ENCODE measurements around the gene ST3GAL3. TPM values are rescaled to one million over a fixed set of nuclear protein-coding genes. Genes with fewer than 3 reads are reported as not detected.

Gene ST3GAL3
- total and polyA plus RNA-seq, 2 donors (not counting 3 experiments of a cell fraction or from before 2014, with no cell fraction given): 14.3 to 35.8 TPM

DNA sequence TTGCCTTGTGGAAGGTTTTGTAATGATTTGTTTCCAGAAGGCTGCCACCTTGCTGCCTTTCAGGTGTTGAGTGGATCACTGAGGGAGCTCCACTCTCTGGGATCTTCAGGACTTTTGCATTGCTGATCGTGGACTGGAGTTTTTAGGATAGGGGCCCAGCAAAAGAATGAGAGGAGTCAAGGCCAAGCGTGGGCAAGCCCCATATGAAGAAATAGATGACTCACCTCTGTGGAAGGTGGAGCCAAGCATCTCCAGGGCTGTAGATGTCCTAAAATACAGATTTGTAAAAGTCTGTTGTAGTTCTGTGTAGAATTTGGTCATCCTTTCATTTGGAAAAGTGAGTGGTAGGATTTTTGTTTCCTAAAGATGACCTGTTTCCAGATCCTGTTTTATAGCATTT, 67.0 kb downstream of the ST3GAL3 start:
- Histone ChIP-seq H3K27ac (ENCODE audit: insufficient read depth, low read depth, low read length) (no peak overlapping the region), H2AFZ (ENCODE audit: low read depth, low read length) (no peak overlapping the region), H3K79me2 (ENCODE audit: control insufficient read depth, insufficient read depth, low read length) (no peaks in the 10 kb centered on the region), H3K27me3 (ENCODE audit: control insufficient read depth in 2 of 2, insufficient read depth in 2 of 2, low read length in 2 of 2) (no peaks in the 10 kb centered on the region), H3K4me1 (ENCODE audit: control insufficient read depth, extremely low read depth, insufficient read depth, low read length) (no peaks in the 10 kb centered on the region), H3K9me1 (replicated peaks; ENCODE audit: control insufficient read depth, extremely low read depth, insufficient read depth, low read length) (no peaks in the 10 kb centered on the region), H3K4me2 (ENCODE audit: insufficient read depth, low read length) (no peak overlapping the region), H3K9ac (replicated peaks; ENCODE audit: extremely low read depth, insufficient read depth, low read length) (no peak overlapping the region), H3K4me3 (replicated peaks in 1 of 3; ENCODE audit: insufficient read depth in 1 of 3, low read depth in 1 of 3, low read length in 3 of 3) (no peak overlapping the region), H4K20me1 (replicated peaks; ENCODE audit: control insufficient read depth, extremely low read depth, insufficient read depth, low read length) (no peaks in the 10 kb centered on the region), H3K36me3 (ENCODE audit: control insufficient read depth in 2 of 2, extremely low read depth in 1 of 2, insufficient read depth in 2 of 2, low read length in 2 of 2) (no peaks in the 10 kb centered on the region), H3K9me3 (replicated peaks; ENCODE audit: control insufficient read depth, insufficient read depth, low read length) (no peaks in the 10 kb centered on the region)
- TF ChIP-seq POLR2AphosphoS5 (IDR thresholded peaks at IDR 0.05; ENCODE audit: insufficient read depth, low read depth, low read length) (no peak), JUN (IDR thresholded peaks at IDR 0.05; ENCODE audit: borderline replicate concordance, insufficient read depth, insufficient read length, low read depth) (peak; percentile 14), MYC (IDR thresholded peaks at IDR 0.05; ENCODE audit: low read depth, low read length) (no peak), FOS (IDR thresholded peaks at IDR 0.05; ENCODE audit: borderline replicate concordance, insufficient read depth, low read length) (peak; percentile 6)
- TF ChIP-seq, protein P1, sequence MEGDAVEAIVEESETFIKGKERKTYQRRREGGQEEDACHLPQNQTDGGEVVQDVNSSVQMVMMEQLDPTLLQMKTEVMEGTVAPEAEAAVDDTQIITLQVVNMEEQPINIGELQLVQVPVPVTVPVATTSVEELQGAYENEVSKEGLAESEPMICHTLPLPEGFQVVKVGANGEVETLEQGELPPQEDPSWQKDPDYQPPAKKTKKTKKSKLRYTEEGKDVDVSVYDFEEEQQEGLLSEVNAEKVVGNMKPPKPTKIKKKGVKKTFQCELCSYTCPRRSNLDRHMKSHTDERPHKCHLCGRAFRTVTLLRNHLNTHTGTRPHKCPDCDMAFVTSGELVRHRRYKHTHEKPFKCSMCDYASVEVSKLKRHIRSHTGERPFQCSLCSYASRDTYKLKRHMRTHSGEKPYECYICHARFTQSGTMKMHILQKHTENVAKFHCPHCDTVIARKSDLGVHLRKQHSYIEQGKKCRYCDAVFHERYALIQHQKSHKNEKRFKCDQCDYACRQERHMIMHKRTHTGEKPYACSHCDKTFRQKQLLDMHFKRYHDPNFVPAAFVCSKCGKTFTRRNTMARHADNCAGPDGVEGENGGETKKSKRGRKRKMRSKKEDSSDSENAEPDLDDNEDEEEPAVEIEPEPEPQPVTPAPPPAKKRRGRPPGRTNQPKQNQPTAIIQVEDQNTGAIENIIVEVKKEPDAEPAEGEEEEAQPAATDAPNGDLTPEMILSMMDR (IDR thresholded peaks at IDR 0.05; ENCODE audit: extremely low read depth in 1 of 2, insufficient read depth in 1 of 2, low read depth in 1 of 2, low read length in 2 of 2): no peak
- BruUV-seq (replicated peaks): no TSS peak
- ChIA-PET POLR2A (no interaction called here), CTCF (interaction anchor here (1.1 to 3.6 kb wide), 4 partner anchors 9 to 161 kb away, joined by 3 to 24 read pairs (median 4); no protein-coding TSS in a partner anchor)
- DNase-seq (ENCODE audit: low read depth, low spot score) (no peak), FAIRE-seq (no peak)
- intact Hi-C loops (cut with micrococcal nuclease) (no loop called here), dilution Hi-C loops (cut with MboI; ENCODE audit: extremely low pct_ligation_motif_present, low sequenced_read_pairs) (loop anchor here (25.0 kb wide), 1 partner anchor 163 kb away; the partner anchor contains the start of genes ARTN and IPO13)
